HG02759 (cell line): ENCODE data around the gene DNAI1.

Experiments
- ATAC-seq: cut with Tn5 transposase; IDR thresholded peaks from one replicate; pipeline ENCODE4 v1.9.1; 2021; ENCODE audit warnings: mild to moderate bottlenecking, moderate library complexity; ENCODE audit not compliant: unreplicated experiment

DNAI1 gene

GRCh38 chr9:34555936-34556525 lies 97.4 kb downstream of the DNAI1 start:
- ATAC-seq: no peak

- ATAC-seq: no peak
These were observed 98.3 kb downstream of the DNAI1 start for GRCh38 chr9:34556949-34557348.

GRCh38 chr9:34557426-34558321 lies 99.1 kb downstream of the DNAI1 start:
- ATAC-seq: no peak

- ATAC-seq: no peak
These were observed 99.8 kb downstream of the DNAI1 start for GRCh38 chr9:34558364-34558763.

- no peak for ATAC-seq
These were observed 100.5 kb downstream of the DNAI1 start for GRCh38 chr9:34558919-34559623.

- ATAC-seq: no peak
These were observed 101.2 kb downstream of the DNAI1 start for GRCh38 chr9:34559624-34560455.

GRCh38 chr9:34560599-34561214 lies 102.1 kb downstream of the DNAI1 start:
- ATAC-seq: no peak

- ATAC-seq: no peak
These were observed 103.6 kb downstream of the DNAI1 start for GRCh38 chr9:34562135-34562745.

GRCh38 chr9:34563262-34563661 lies 104.7 kb downstream of the DNAI1 start:
- no peak for ATAC-seq

- no peak for ATAC-seq
These were observed 106.0 kb downstream of the DNAI1 start for GRCh38 chr9:34564617-34565016.

- no peak for ATAC-seq
These were observed 107.3 kb downstream of the DNAI1 start for GRCh38 chr9:34565856-34566255.

GRCh38 chr9:34566322-34566721 lies 107.7 kb downstream of the DNAI1 start:
- ATAC-seq: no peak

- no peak for ATAC-seq
These were observed 108.4 kb downstream of the DNAI1 start for GRCh38 chr9:34566972-34567371.

- ATAC-seq: no peak
These were observed 109.5 kb downstream of the DNAI1 start for GRCh38 chr9:34568133-34568532.

- no peak for ATAC-seq
These were observed 110.2 kb downstream of the DNAI1 start for GRCh38 chr9:34568774-34569173.

GRCh38 chr9:34570376-34570775 lies 111.8 kb downstream of the DNAI1 start:
- ATAC-seq: no peak
